HEK293 (cell line): ENCODE data around the gene SGSM2.

Source experiments
- EGR2 ChIP-seq: fragments of 450-650 bp; formaldehyde crosslinking; IDR thresholded peaks from 2 replicates; pipeline ENCODE4 v1.5.1; 2016; ENCODE audit warnings: low read depth, missing biosample characterization, missing genetic modification characterization
- GLI4 ChIP-seq: fragments of 450-650 bp; formaldehyde crosslinking; IDR thresholded peaks from 2 replicates; pipeline ENCODE4 v1.5.1; 2016; ENCODE audit warnings: missing biosample characterization, missing genetic modification characterization
- INSM2 ChIP-seq: fragments of 450-650 bp; formaldehyde crosslinking; IDR thresholded peaks from 2 replicates; pipeline ENCODE4 v1.5.1; 2016; ENCODE audit warnings: missing biosample characterization, missing genetic modification characterization
- KLF17 ChIP-seq: fragments of 450-650 bp; formaldehyde crosslinking; IDR thresholded peaks from 2 replicates; pipeline ENCODE4 v1.5.1; 2016; ENCODE audit warnings: missing biosample characterization, missing genetic modification characterization
- KLF8 ChIP-seq: fragments of 450-650 bp; formaldehyde crosslinking; IDR thresholded peaks from 2 replicates; pipeline ENCODE4 v1.5.1; 2016; ENCODE audit warnings: missing biosample characterization, missing genetic modification characterization
- PRDM2 ChIP-seq: fragments of 450-650 bp; formaldehyde crosslinking; IDR thresholded peaks from 2 replicates; pipeline ENCODE4 v1.5.1; 2016; ENCODE audit warnings: missing biosample characterization, missing genetic modification characterization, borderline replicate concordance
- SETDB1 ChIP-seq: IDR thresholded peaks from one replicate; pipeline ENCODE4 v1.6.1; 2017; ENCODE audit warnings: mild to moderate bottlenecking, low read length, moderate library complexity, mixed read lengths; ENCODE audit not compliant: insufficient read length
- ZBTB1 ChIP-seq: fragments of 450-650 bp; formaldehyde crosslinking; IDR thresholded peaks from 2 replicates; pipeline ENCODE4 v1.5.1; 2016; ENCODE audit warnings: missing biosample characterization, missing genetic modification characterization
- ZBTB20 ChIP-seq: fragments of 450-650 bp; formaldehyde crosslinking; IDR thresholded peaks from 2 replicates; pipeline ENCODE4 v1.5.1; 2016; ENCODE audit warnings: missing biosample characterization, missing genetic modification characterization
- ZBTB48 ChIP-seq: fragments of 450-650 bp; formaldehyde crosslinking; IDR thresholded peaks from 2 replicates; pipeline ENCODE4 v1.5.1; 2016; ENCODE audit warnings: missing biosample characterization, missing genetic modification characterization
- ZBTB6 ChIP-seq: fragments of 450-650 bp; formaldehyde crosslinking; IDR thresholded peaks from 2 replicates; pipeline ENCODE4 v1.5.1; 2017; ENCODE audit warnings: missing biosample characterization, missing genetic modification characterization
- ZBTB7A ChIP-seq: fragments of 450-650 bp; formaldehyde crosslinking; IDR thresholded peaks from 2 replicates; pipeline ENCODE4 v1.5.1; 2016; ENCODE audit warnings: low read depth, missing biosample characterization, missing genetic modification characterization
- ZEB2 ChIP-seq: fragments of 450-650 bp; formaldehyde crosslinking; IDR thresholded peaks from 2 replicates; pipeline ENCODE4 v1.5.1; 2016; ENCODE audit warnings: missing biosample characterization, missing genetic modification characterization
- ZNF133 ChIP-seq: fragments of 450-650 bp; formaldehyde crosslinking; IDR thresholded peaks from 2 replicates; pipeline ENCODE4 v1.5.1; 2016; ENCODE audit warnings: missing biosample characterization, missing genetic modification characterization
- ZNF184 ChIP-seq: fragments of 450-650 bp; IDR thresholded peaks from 2 replicates; pipeline ENCODE4 v1.5.1; 2018; ENCODE audit warnings: missing biosample characterization, mild to moderate bottlenecking, missing genetic modification characterization
- ZNF280D ChIP-seq: fragments of 450-650 bp; formaldehyde crosslinking; IDR thresholded peaks from 2 replicates; pipeline ENCODE4 v1.5.1; 2016; ENCODE audit warnings: missing biosample characterization, missing genetic modification characterization
- ZNF335 ChIP-seq: fragments of 450-650 bp; formaldehyde crosslinking; conservative IDR thresholded peaks from 2 replicates; pipeline ENCODE4 v1.5.1; 2016; ENCODE audit warnings: missing biosample characterization, missing genetic modification characterization
- ZNF433 ChIP-seq: fragments of 450-650 bp; formaldehyde crosslinking; IDR thresholded peaks from 2 replicates; pipeline ENCODE4 v1.5.1; 2016; ENCODE audit warnings: missing biosample characterization, missing genetic modification characterization, low read depth
- ZNF530 ChIP-seq: fragments of 450-650 bp; formaldehyde crosslinking; IDR thresholded peaks from 2 replicates; pipeline ENCODE4 v1.5.1; 2016; ENCODE audit warnings: low read depth, missing biosample characterization, missing genetic modification characterization
- ZNF549 ChIP-seq: fragments of 450-650 bp; IDR thresholded peaks from 2 replicates; pipeline ENCODE4 v1.5.1; 2018; ENCODE audit warnings: missing biosample characterization, missing genetic modification characterization, mild to moderate bottlenecking, inconsistent platforms, moderate library complexity
- ZNF561 ChIP-seq: fragments of 450-650 bp; IDR thresholded peaks from 2 replicates; pipeline ENCODE4 v1.5.1; 2018; ENCODE audit warnings: missing biosample characterization, missing genetic modification characterization, borderline replicate concordance
- ZNF600 ChIP-seq: fragments of 450-650 bp; formaldehyde crosslinking; IDR thresholded peaks from 2 replicates; pipeline ENCODE4 v1.5.1; 2016; ENCODE audit warnings: missing biosample characterization, missing genetic modification characterization
- ZNF677 ChIP-seq: fragments of 450-650 bp; IDR thresholded peaks from 2 replicates; pipeline ENCODE4 v1.5.0; 2018; ENCODE audit warnings: missing biosample characterization, mild to moderate bottlenecking, missing genetic modification characterization, moderate library complexity
- ZNF704 ChIP-seq: fragments of 450-650 bp; formaldehyde crosslinking; IDR thresholded peaks from 2 replicates; pipeline ENCODE4 v1.5.1; 2016; ENCODE audit warnings: missing biosample characterization, missing genetic modification characterization
- ZNF785 ChIP-seq: fragments of 450-650 bp; formaldehyde crosslinking; IDR thresholded peaks from 2 replicates; pipeline ENCODE4 v1.5.1; 2016; ENCODE audit warnings: missing biosample characterization, missing genetic modification characterization

SGSM2 gene

GRCh38 chr17:2393174-2393953 lies 56.1 kb downstream of the SGSM2 start (continued):
- no peak for TF ChIP-seq PRDM2
- no peak for TF ChIP-seq ZNF280D (tag by site-specific recombination)
- TF ChIP-seq ZBTB7A (tag by site-specific recombination) = peak; percentile 83; the same call in 1 of the 2 replicates
- peak; percentile 95 for TF ChIP-seq ZNF335
- TF ChIP-seq ZNF433 (tag by site-specific recombination) = no peak
- TF ChIP-seq ZNF677 (tag by site-specific recombination) = no peak; the same call in 1 of the 2 replicates
- peak; percentile 94 for TF ChIP-seq KLF8 (tag by site-specific recombination)
- 0 out of 2 replicates have a peak, but pooled peaks have one; percentile 17 for TF ChIP-seq GLI4 (tag by site-specific recombination)
- no peak for TF ChIP-seq ZNF133
- TF ChIP-seq ZNF549 = no peak
- TF ChIP-seq ZNF184 = no peak
- TF ChIP-seq KLF17 = peak; percentile 95
- TF ChIP-seq ZBTB48 (tag by site-specific recombination) = peak; percentile 28; the same call in 1 of the 2 replicates
- TF ChIP-seq ZBTB1 (tag by site-specific recombination) = 0 out of 2 replicates have a peak, but pooled peaks have one; percentile 26
- no peak for TF ChIP-seq ZNF704 (tag by site-specific recombination)
- TF ChIP-seq ZBTB6 (tag by site-specific recombination) = no peak
- peak; percentile 97 for TF ChIP-seq ZEB2 (tag by site-specific recombination)
- TF ChIP-seq ZBTB20 = peak; percentile 71
- TF ChIP-seq ZNF785 (tag by site-specific recombination) = peak; percentile 97
- no peak for TF ChIP-seq ZNF530
- no peak for TF ChIP-seq EGR2 (tag by site-specific recombination)
- peak; percentile 72; the same call in 1 of the 2 replicates for TF ChIP-seq INSM2
- TF ChIP-seq ZNF561 (tag by site-specific recombination) = peak; percentile 61; the same call in 1 of the 2 replicates
- no peak for TF ChIP-seq SETDB1
- TF ChIP-seq ZNF600 = 0 out of 2 replicates have a peak, but pooled peaks have one; percentile 22
